Stimulated activated CD8-positive, alpha-beta memory T cell treated with anti-CD3 and anti-CD28 coated beads, Interleukin-7, amount 100 ng/mL, for 24 hours (primary cell): ENCODE results near the gene OSTM1.
"Not testable (repeated sequence)": the region's sequence is repeated elsewhere in the genome, so short reads cannot be mapped to it uniquely, and the experiment has no call there.

ENCODE experiments used
- DNase-seq: peaks from one replicate; pipeline ENCODE4 v3.0.0-alpha.2; 2020; ENCODE audit warnings: low read depth

OSTM1 gene

DNA sequence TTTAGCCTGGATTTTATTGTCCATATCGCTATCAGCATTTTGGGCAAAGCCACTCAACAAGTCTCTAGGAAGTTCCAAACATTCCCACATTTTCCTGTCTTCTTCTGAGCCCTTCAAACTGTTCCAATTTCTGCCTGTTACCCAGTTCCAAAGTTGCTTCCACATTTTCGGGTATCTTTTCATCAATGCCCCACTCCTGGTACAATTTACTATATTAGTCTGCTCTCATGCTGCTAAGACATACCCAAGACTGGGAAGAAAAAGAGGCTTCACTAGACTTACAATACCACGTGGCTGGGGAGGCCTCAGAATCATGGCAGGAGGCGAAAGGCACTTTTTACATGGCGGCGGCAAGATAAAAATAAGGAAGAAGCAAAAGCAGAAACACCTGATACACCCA lies 58.3 kb downstream of the OSTM1 start:
- not testable (repeated sequence) for DNase-seq

DNA sequence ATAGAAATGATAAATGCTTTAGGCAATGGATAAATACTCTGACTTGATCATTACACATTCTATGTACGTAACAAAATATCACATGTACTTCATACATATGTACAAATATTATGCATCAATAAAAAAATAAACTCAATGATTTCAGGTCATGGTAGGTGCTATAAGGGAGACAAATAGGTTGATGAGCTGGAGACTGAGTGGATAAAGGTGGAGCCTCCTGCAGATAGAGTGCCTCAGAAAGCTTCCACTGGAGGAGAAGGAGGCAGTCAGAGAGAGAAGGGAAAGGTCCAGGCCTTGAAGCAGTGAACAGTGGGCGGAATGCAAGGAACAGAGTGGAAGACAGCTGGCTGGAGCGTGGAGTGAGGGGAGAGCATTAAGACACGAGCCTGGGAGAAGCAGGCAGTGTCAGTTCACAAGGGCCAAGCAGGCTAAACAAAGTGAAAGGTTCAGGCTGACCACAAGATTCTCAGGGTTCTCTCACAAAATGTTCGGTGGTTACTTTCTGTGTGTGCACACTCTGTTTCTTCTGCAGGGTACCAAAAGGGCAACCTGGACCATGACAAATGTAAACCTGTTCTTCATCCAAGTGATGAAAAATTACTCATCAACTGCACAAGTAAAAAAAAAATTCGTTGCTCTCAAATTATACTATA lies 60.6 kb downstream of the OSTM1 start:
- DNase-seq: no peak

DNA sequence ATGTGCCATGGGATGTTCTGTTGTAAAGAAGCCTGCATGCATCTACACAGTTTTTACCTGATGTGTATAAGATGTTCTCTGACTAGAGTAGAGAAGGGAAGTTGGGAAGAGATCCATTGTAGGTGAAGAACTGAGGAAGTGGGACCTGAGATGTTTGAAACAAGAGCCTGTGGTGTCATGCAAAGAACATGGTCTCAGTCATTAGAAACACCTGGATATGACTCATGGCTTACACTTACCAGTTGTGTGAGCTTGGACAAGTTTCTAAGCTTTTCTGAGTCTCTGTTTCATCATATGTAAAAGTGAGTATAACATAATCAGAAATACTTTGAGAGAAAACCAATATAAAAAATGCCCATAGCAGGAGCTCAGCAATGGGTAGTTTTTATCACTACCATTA lies 64.6 kb downstream of the OSTM1 start:
- DNase-seq: no peak

GRCh38 chr6:108009258-108009657 lies 65.3 kb downstream of the OSTM1 start:
- DNase-seq: not testable (repeated sequence)

DNA sequence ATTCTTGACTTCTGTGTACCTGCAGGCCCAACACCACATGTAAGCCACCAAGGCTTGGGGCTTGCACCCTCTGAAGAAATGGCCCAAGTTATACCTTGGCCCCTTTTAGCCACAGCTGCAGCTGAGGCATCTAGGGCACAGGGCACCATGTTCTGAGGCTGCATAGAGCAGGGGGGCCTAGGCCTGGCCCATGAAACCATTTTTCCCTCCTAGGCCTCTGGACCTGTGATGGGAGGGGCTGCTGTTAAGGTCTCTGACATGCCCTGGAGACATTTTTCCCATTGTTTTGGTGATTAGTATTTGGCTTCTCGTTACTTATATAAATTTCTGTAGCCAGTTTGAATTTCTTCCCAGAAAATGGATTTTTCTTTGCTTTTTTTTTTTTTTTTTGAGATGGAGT lies 66.2 kb downstream of the OSTM1 start:
- DNase-seq: no peak

- no peak for DNase-seq
Observed at GRCh38 chr6:108005961-108006360, 68.6 kb downstream of the OSTM1 start.

- DNase-seq: no peak
Observed at GRCh38 chr6:108004861-108005260, 69.7 kb downstream of the OSTM1 start.

DNA sequence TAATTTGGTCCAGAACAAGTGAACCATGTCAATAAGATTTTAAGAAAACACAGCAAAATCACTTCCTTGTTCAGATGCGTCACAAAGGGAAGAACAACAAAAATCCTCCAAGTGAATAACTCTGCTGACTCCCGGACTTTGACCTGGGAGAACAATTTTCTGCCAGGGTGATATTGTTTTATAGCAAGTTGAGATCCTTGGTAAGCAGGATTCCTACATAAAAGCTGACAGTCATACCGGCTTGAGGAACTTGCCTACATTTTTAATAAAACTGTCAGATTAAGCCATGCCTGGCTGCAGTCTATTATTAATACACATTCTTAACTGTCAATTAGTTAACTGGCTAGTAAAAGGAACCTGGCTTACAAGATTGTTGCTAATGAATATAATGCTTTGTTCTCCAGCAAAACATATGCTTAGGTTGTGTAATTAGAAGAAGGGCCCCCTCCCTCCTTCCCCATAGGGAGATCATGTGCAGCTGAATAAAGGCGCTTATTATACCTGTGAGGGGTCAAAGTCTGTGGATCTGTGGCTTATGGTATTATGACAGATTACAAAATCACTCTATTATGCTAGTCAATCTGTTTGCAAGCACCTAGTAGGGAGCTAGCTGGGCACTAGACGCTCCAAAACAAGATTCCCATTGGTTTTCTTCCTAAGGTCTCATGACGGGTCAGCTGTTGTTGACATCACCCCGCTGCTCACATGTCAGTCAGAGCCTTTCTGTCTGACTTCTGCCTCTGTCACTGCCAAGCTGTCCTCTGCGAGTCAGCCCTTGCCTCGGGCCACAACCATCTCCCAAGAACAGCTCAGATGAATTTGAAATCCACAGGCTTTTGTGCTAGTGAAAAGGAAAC lies 71.9 kb downstream of the OSTM1 start:
- DNase-seq: no peak

DNA sequence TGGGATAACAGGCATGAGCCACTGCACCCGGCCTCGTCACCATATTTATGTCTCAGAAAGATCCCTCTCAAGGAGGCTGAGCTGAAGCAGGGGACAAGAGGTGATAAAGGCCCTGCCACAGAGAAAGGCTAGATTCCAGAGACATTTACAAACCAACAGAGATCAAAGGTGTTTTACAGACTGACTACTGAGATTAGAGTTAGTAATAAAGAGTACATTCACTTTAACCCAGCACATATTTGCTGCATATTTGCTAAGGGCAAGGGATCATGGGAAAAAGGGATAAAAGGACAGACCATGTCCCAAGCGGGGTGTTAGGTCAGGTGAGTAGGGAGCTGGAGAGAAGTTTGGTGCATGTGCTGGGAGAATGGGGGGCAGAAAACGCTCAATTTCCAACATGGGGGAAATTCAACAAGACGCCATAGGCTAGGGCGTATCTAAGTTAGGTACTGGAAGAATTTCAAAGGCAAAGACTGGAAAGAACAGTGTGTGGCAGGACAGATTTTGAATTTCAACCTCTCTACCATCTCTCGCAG lies 72.8 kb downstream of the OSTM1 start:
- DNase-seq: no peak

GRCh38 chr6:108000259-108000658 lies 74.3 kb downstream of the OSTM1 start:
- DNase-seq: not testable (repeated sequence)

DNA sequence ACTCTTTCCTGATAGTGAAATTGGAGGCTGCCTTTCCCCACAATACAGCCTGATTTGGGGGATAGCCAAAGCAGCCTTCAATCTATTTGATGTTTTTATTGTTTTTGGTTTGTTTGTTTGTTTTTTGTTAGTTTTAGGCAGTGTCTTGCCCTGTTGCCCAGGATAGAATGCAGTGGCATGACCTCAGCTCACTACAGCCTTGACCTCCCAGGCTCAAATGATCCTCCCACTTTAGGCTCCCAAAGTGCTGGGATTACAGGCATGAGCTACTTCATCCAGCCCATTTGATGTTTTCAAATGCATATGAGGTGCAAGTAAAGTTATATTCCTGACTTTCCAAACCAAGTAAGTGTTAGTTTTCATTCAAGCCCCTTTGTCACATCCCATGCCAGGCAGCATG lies 75.2 kb downstream of the OSTM1 start:
- no peak for DNase-seq

DNA sequence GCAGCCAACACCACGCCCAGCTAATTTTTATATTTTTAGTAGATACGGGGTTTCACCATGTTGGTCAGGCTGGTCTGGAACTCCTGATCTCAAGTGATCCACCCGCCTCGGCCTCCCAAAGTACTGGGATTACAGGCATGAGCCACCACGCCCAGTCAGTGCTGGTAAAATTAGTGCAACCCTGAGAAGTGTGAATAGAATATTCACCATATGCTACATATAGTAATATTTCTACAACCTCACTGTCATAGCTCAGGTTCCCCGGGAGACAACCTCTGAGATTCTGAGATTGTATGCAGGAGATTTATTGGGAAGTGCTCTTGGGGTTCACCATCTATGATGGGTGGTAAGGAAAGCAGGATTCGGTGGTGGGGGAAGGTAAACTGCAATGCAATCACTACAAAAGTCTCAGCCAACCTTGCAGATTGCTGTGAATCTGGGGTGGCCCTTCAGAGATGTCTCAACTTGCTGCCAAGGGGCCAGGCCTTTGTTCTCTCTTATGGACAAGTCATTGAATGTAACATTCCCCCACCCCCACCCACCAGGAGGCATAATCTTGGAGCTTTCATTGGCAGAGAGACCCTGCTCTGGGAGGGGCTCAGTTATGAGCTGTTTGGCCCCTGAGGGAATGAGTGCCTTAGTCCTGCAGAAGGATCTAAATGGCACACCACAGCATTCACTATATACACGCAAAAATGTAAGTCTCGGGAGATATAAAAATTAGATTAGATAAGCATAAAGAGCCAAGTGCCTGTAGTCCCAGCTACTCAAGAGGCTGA lies 82.6 kb downstream of the OSTM1 start:
- no peak for DNase-seq
